Uterus (tissue), 2 donors: Measurements from ENCODE around the gene CACNA1B.

ENCODE experiments used
- POLR2A ChIP-seq, 2 donors: fragments of 450-650 bp; IDR thresholded peaks; one replicate each; pipeline ENCODE4 v1.6.1; 2016; ENCODE audit warnings: antibody characterized with exemption in 2 of 2, mild to moderate bottlenecking in 1 of 2, moderate library complexity in 1 of 2
- TF ChIP-seq, protein P1 (sequence below), 4 experiments: fragments of 200-600 bp in 2 of 4; fragments of 450-650 bp in 2 of 4; sonication (generic) in 2 of 4; IDR thresholded peaks; one replicate each; pipeline ENCODE4 v1.5.1; 2016 to 2019; ENCODE audit warnings: antibody characterized with exemption in 4 of 4, mild to moderate bottlenecking in 2 of 4, moderate library complexity in 1 of 4

DNA sequence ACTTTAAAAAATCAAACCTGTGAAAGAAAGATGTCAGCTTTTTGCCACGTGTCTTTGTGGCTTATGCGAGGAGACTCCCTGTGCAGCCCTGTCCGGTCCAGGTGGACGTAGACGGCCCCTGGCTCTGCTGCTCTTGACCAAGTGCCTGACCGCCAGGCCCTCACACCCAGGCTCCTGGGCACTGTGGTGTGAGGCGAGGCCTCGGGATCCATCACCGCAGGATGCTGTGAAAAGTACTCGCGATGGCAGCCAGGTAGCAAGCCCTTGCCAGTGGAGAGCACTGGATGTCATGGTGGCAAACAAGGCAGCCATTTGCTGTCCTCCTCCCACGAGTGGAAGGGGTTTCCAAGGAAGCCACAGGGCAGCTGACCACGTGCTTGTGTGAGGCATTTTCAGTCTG lies 245.1 kb downstream of the CACNA1B start:
- TF ChIP-seq POLR2A (IDR thresholded peaks at IDR 0.05) = no peak
- TF ChIP-seq, protein P1, sequence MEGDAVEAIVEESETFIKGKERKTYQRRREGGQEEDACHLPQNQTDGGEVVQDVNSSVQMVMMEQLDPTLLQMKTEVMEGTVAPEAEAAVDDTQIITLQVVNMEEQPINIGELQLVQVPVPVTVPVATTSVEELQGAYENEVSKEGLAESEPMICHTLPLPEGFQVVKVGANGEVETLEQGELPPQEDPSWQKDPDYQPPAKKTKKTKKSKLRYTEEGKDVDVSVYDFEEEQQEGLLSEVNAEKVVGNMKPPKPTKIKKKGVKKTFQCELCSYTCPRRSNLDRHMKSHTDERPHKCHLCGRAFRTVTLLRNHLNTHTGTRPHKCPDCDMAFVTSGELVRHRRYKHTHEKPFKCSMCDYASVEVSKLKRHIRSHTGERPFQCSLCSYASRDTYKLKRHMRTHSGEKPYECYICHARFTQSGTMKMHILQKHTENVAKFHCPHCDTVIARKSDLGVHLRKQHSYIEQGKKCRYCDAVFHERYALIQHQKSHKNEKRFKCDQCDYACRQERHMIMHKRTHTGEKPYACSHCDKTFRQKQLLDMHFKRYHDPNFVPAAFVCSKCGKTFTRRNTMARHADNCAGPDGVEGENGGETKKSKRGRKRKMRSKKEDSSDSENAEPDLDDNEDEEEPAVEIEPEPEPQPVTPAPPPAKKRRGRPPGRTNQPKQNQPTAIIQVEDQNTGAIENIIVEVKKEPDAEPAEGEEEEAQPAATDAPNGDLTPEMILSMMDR (IDR thresholded peaks at IDR 0.05) = no peak
